H9 (cell line): Measurements from ENCODE around the gene SIL1. TPM values are rescaled to one million over a fixed set of nuclear protein-coding genes. Genes with fewer than 3 reads are reported as not detected.

Source experiments
- DNase-seq: peaks from one replicate; pipeline ENCODE4 v3.0.0-alpha.2; 2017
- H2AFZ ChIP-seq: one replicate; pipeline ENCODE4 v1.6.1; 2013; ENCODE audit warnings: mild to moderate bottlenecking, low read length, control low read depth, moderate library complexity
- H2AK5ac ChIP-seq: 2 replicates; pipeline ENCODE4 v1.6.1; 2013; ENCODE audit warnings: low read length, control low read depth, mixed read lengths; ENCODE audit not compliant: insufficient read length
- H2BK120ac ChIP-seq: one replicate; pipeline ENCODE4 v1.6.1; 2013; ENCODE audit warnings: low read depth, mild to moderate bottlenecking, low read length, control low read depth, inconsistent platforms; ENCODE audit not compliant: poor library complexity, severe bottlenecking
- H2BK12ac ChIP-seq: 2 replicates; pipeline ENCODE4 v1.6.1; 2013; ENCODE audit warnings: low read length, control low read depth, mixed read lengths, low read depth; ENCODE audit not compliant: insufficient read length
- H2BK15ac ChIP-seq: 2 replicates; pipeline ENCODE4 v1.6.1; 2013; ENCODE audit warnings: low read depth, low read length, control low read depth
- H2BK20ac ChIP-seq: one replicate; pipeline ENCODE4 v1.6.1; 2013; ENCODE audit warnings: low read depth, mild to moderate bottlenecking, low read length, control low read depth, inconsistent platforms; ENCODE audit not compliant: poor library complexity, severe bottlenecking
- H2BK5ac ChIP-seq: 2 replicates; pipeline ENCODE4 v1.6.1; 2013; ENCODE audit warnings: low read length, control low read depth, mixed read lengths; ENCODE audit not compliant: insufficient read length
- H3K14ac ChIP-seq: 2 replicates; pipeline ENCODE4 v1.6.1; 2013; ENCODE audit warnings: low read length, control low read depth; ENCODE audit not compliant: insufficient read depth
- H3K18ac ChIP-seq: 2 replicates; pipeline ENCODE4 v1.6.1; 2013; ENCODE audit warnings: low read depth, mild to moderate bottlenecking, mixed read lengths, low read length, control low read depth; ENCODE audit not compliant: insufficient read length
- H3K23ac ChIP-seq: 2 replicates; pipeline ENCODE4 v1.6.1; 2013; ENCODE audit warnings: low read length, control low read depth, mixed read lengths, low read depth; ENCODE audit not compliant: insufficient read length
- H3K23me2 ChIP-seq: 2 replicates; pipeline ENCODE4 v1.6.1; 2013; ENCODE audit warnings: low read depth, mild to moderate bottlenecking, mixed read lengths, low read length, control low read depth; ENCODE audit not compliant: insufficient read length, poor library complexity, severe bottlenecking
- H3K27ac ChIP-seq: 2 replicates; pipeline ENCODE4 v1.5.1; 2013; ENCODE audit warnings: low read length, control low read depth, mixed read lengths, low read depth; ENCODE audit not compliant: insufficient read length
- H3K27me3 ChIP-seq: 2 replicates; pipeline ENCODE4 v1.6.1; 2013; ENCODE audit warnings: low read length, control low read depth, inconsistent platforms; ENCODE audit not compliant: insufficient read depth
- H3K4ac ChIP-seq: 2 replicates; pipeline ENCODE4 v1.6.1; 2013; ENCODE audit warnings: low read depth, mild to moderate bottlenecking, control low read depth, inconsistent platforms, low read length, moderate library complexity
- H3K4me1 ChIP-seq: 2 replicates; pipeline ENCODE4 v1.6.1; 2013; ENCODE audit warnings: low read length, control low read depth, inconsistent platforms; ENCODE audit not compliant: insufficient read depth
- H3K4me2 ChIP-seq: 2 replicates; pipeline ENCODE4 v1.6.1; 2013; ENCODE audit warnings: low read length, control low read depth, mixed read lengths; ENCODE audit not compliant: insufficient read length, insufficient read depth
- H3K56ac ChIP-seq: 2 replicates; pipeline ENCODE4 v1.6.1; 2013; ENCODE audit warnings: low read depth, mild to moderate bottlenecking, mixed read lengths, low read length, control low read depth; ENCODE audit not compliant: insufficient read length
- H3K79me1 ChIP-seq: 2 replicates; pipeline ENCODE4 v1.6.1; 2013; ENCODE audit warnings: low read depth, mild to moderate bottlenecking, moderate library complexity, low read length, control low read depth, inconsistent platforms; ENCODE audit not compliant: insufficient read depth, poor library complexity, severe bottlenecking
- H3K79me2 ChIP-seq: 2 replicates; pipeline ENCODE4 v1.6.1; 2013; ENCODE audit warnings: low read length, control low read depth, inconsistent platforms; ENCODE audit not compliant: insufficient read depth
- H3K9ac ChIP-seq: 2 replicates; pipeline ENCODE4 v1.6.1; 2013; ENCODE audit warnings: low read length, control low read depth, mixed read lengths; ENCODE audit not compliant: insufficient read length; ENCODE audit errors: extremely low read depth
- H3K9me3 ChIP-seq: one replicate; pipeline ENCODE4 v1.6.1; 2013; ENCODE audit warnings: low read depth, low read length, inconsistent platforms; ENCODE audit not compliant: control insufficient read depth
- H3T11ph ChIP-seq: one replicate; pipeline ENCODE4 v1.6.1; 2013; ENCODE audit warnings: mild to moderate bottlenecking, low read length, control low read depth, inconsistent platforms
- H4K20me1 ChIP-seq: one replicate; pipeline ENCODE4 v1.6.1; 2013; ENCODE audit not compliant: control insufficient read depth, insufficient read length, insufficient read depth
- H4K5ac ChIP-seq: 2 replicates; pipeline ENCODE4 v1.6.1; 2013; ENCODE audit warnings: low read depth, mild to moderate bottlenecking, mixed read lengths, low read length, control low read depth; ENCODE audit not compliant: insufficient read length
- H4K8ac ChIP-seq: replicated peaks from 2 replicates; pipeline ENCODE4 v1.6.1; 2013; ENCODE audit warnings: low read length, control low read depth, mixed read lengths, low read depth; ENCODE audit not compliant: insufficient read length
- H4K91ac ChIP-seq: 2 replicates; pipeline ENCODE4 v1.6.1; 2013; ENCODE audit warnings: low read depth, mild to moderate bottlenecking, moderate library complexity, mixed read lengths, low read length, control low read depth; ENCODE audit not compliant: insufficient read length
- H3K27ac Mint-ChIP-seq, 3 experiments: 2 replicates in 2 of 3; 3 replicates in 1 of 3; pipeline ENCODE4 v1.8.0; 2020 to 2021; ENCODE audit warnings: mixed read lengths in 3 of 3, mild to moderate bottlenecking in 1 of 3, moderate library complexity in 1 of 3
- H3K27me3 Mint-ChIP-seq: 2 replicates; pipeline ENCODE4 v1.8.0; 2021; ENCODE audit warnings: low read depth, mild to moderate bottlenecking, moderate library complexity, mixed read lengths
- H3K36me3 Mint-ChIP-seq, 3 experiments: 2 replicates in 2 of 3; 3 replicates in 1 of 3; pipeline ENCODE4 v1.8.0; 2020 to 2021; ENCODE audit warnings: low read depth in 3 of 3, mixed read lengths in 3 of 3; ENCODE audit not compliant: insufficient read depth in 1 of 3
- H3K4me1 Mint-ChIP-seq, 2 experiments: 2 replicates each; pipeline ENCODE4 v1.8.0; 2020; ENCODE audit warnings: mixed read lengths in 2 of 2
- H3K4me3 Mint-ChIP-seq, 2 experiments: 2 replicates in 1 of 2; 3 replicates in 1 of 2; pipeline ENCODE4 v1.8.0; 2020 to 2021; ENCODE audit warnings: mild to moderate bottlenecking in 2 of 2, mixed read lengths in 2 of 2, moderate library complexity in 1 of 2
- H3K9me3 Mint-ChIP-seq, 2 experiments: 2 replicates in 1 of 2; 3 replicates in 1 of 2; pipeline ENCODE4 v1.8.0; 2020; ENCODE audit warnings: mild to moderate bottlenecking in 2 of 2, mixed read lengths in 2 of 2, moderate library complexity in 1 of 2
- WGBS: extraction: QIAGEN DNeasy Blood & Tissue Kit; methylation state at CpG from one replicate; pipeline ENCODE4 v1.1.7; 2013; ENCODE audit warnings: missing lambda C conversion rate, low lambda C conversion rate, mixed read lengths; ENCODE audit not compliant: insufficient read length; ENCODE audit errors: extremely low coverage; 5-methylcytosine and 5-hydroxymethylcytosine counted together
- total RNA-seq: library from RNA; stranded (reverse); gene quantifications from 2 replicates; pipeline ENCODE4 v1.2.1, GENCODE V29; 2021
- TF ChIP-seq, protein P1 (sequence below): fragments of 200-600 bp; sonication (generic); conservative IDR thresholded peaks from 3 replicates; pipeline ENCODE4 v1.8.0; 2021; ENCODE audit warnings: antibody characterized with exemption, mild to moderate bottlenecking

The SIL1 gene
- total RNA-seq, 1 experiment from 2014 or later, result 10.6 TPM

- Histone ChIP-seq H3K23me2 (no peaks in the 10 kb centered on the region), H3K4me1 (no peaks in the 10 kb centered on the region), H2BK120ac (no peak overlapping the region), H3K4me2 (no peak overlapping the region), H3K9me3 (no peaks in the 10 kb centered on the region), H4K91ac (no peak overlapping the region), H4K5ac (no peak overlapping the region), H3K79me2 (no peaks in the 10 kb centered on the region), H3K18ac (no peak overlapping the region), H2BK15ac (no peak overlapping the region), H3K23ac (no peak overlapping the region), H2BK5ac (no peak overlapping the region), H2AFZ (no peak overlapping the region), H2BK12ac (no peak overlapping the region), H4K20me1 (no peaks in the 10 kb centered on the region), H3K79me1 (no peaks in the 10 kb centered on the region), H3K4ac (no peak overlapping the region), H4K8ac (no peak overlapping the region), H3K56ac (no peak overlapping the region), H2AK5ac (no peak overlapping the region), H2BK20ac (no peak overlapping the region), H3T11ph (no peak overlapping the region), H3K9ac (no peak overlapping the region), H3K14ac (peak overlapping the region; percentile 41; the same call in 1 of the 2 replicates), H3K27ac (no peak overlapping the region), H3K27me3 (no peaks in the 10 kb centered on the region)
- no CpG with 5 or more reads among the region's 6 CpGs for WGBS
- TF ChIP-seq, protein P1, sequence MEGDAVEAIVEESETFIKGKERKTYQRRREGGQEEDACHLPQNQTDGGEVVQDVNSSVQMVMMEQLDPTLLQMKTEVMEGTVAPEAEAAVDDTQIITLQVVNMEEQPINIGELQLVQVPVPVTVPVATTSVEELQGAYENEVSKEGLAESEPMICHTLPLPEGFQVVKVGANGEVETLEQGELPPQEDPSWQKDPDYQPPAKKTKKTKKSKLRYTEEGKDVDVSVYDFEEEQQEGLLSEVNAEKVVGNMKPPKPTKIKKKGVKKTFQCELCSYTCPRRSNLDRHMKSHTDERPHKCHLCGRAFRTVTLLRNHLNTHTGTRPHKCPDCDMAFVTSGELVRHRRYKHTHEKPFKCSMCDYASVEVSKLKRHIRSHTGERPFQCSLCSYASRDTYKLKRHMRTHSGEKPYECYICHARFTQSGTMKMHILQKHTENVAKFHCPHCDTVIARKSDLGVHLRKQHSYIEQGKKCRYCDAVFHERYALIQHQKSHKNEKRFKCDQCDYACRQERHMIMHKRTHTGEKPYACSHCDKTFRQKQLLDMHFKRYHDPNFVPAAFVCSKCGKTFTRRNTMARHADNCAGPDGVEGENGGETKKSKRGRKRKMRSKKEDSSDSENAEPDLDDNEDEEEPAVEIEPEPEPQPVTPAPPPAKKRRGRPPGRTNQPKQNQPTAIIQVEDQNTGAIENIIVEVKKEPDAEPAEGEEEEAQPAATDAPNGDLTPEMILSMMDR, result no peak
- Mint-ChIP-seq H3K4me1 (peaks cover 36 to 49% of the 10 kb centered on the region in 2 experiments), H3K4me3 (no peak overlapping the region), H3K36me3 (peaks cover 0 to 1% (median 0%) of the 10 kb centered on the region in 3 experiments; a peak in 1 of 7 replicates), H3K27ac (peak overlapping the region; percentile 33 to 90 (median 84); a peak in 4 of 7 replicates), H3K9me3 (no peaks in the 10 kb centered on the region), H3K27me3 (peaks cover 3% of the 10 kb centered on the region; the same call in 1 of the 2 replicates)
- DNase-seq, result no peak
Measured at GRCh38 chr5:138943599-138944173, 254.5 kb downstream of the SIL1 start.
